Erythroblast (primary cell): Measurements from ENCODE around the gene CYFIP1.

Source experiments
- GATA1 ChIP-seq: IDR thresholded peaks from 2 replicates; pipeline ENCODE4 v1.6.1; 2011; ENCODE audit warnings: low read depth, mild to moderate bottlenecking, control low read depth, low read length, moderate library complexity
- POLR2A ChIP-seq: IDR thresholded peaks from 2 replicates; pipeline ENCODE4 v1.6.1; 2011; ENCODE audit warnings: mild to moderate bottlenecking, low read length

DNA sequence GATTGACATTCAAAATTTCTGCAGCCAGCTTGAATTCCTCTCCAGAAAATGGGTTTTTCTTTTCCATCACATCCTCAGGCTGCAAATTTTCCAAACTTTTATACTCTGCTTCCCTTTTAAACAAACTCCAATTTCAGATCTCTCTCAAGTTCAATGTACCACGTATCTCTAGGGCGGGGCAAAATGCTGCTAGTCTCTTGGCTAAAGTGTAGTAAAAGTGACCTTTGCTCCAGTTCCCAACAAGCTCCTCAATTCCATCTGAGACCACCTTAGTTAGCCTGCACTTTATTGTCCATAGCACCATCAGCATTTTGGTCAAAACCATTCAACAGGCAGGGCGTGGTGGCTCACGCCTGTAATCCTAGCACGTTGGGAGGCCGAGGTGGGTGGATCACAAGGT, 95.0 kb downstream of the CYFIP1 start:
- TF ChIP-seq POLR2A (no peak), GATA1 (no peak)
